Nephron (organoid): Measurements from ENCODE around the gene ZNF837.
"Not testable (repeated sequence)": the region's sequence is repeated elsewhere in the genome, so short reads cannot be mapped to it uniquely, and the experiment has no call there.

Experiments used
- H3K27ac Mint-ChIP-seq, 3 experiments: 2 replicates each; pipeline ENCODE4 v1.8.0; 2020; ENCODE audit warnings: mixed read lengths in 3 of 3, mild to moderate bottlenecking in 2 of 3, moderate library complexity in 1 of 3
- H3K27me3 Mint-ChIP-seq: 2 replicates; pipeline ENCODE4 v1.8.0; 2021; ENCODE audit warnings: low read depth, mild to moderate bottlenecking, moderate library complexity, mixed read lengths
- H3K36me3 Mint-ChIP-seq: 2 replicates; pipeline ENCODE4 v1.8.0; 2020; ENCODE audit warnings: low read depth, mixed read lengths
- H3K4me1 Mint-ChIP-seq: 2 replicates; pipeline ENCODE4 v1.8.0; 2020; ENCODE audit warnings: mixed read lengths
- H3K4me3 Mint-ChIP-seq, 3 experiments: 2 replicates each; pipeline ENCODE4 v1.8.0; 2020; ENCODE audit warnings: mild to moderate bottlenecking in 3 of 3, mixed read lengths in 3 of 3, moderate library complexity in 2 of 3
- H3K9me3 Mint-ChIP-seq: 2 replicates; pipeline ENCODE4 v1.8.0; 2020; ENCODE audit warnings: mixed read lengths
- TF ChIP-seq, protein P1 (sequence below), 3 experiments: fragments of 200-600 bp; sonication (generic); IDR thresholded peaks; one replicate each; pipeline ENCODE4 v1.5.0; 2021; ENCODE audit warnings: antibody characterized with exemption in 3 of 3; ENCODE audit not compliant: unreplicated experiment in 3 of 3

ZNF837 gene

GRCh38 chr19:58409010-58409790, 28.4 kb upstream of the ZNF837 start:
- Mint-ChIP-seq H3K36me3 (peaks cover 25% of the 10 kb centered on the region), H3K4me1 (peaks cover 34% of the 10 kb centered on the region), H3K4me3 (peak overlapping the region; percentile 89 to 96 (median 90)), H3K9me3 (no peaks in the 10 kb centered on the region), H3K27me3 (no peaks in the 10 kb centered on the region), H3K27ac (peak overlapping the region; percentile 34 to 78 (median 62))
- TF ChIP-seq, protein P1, sequence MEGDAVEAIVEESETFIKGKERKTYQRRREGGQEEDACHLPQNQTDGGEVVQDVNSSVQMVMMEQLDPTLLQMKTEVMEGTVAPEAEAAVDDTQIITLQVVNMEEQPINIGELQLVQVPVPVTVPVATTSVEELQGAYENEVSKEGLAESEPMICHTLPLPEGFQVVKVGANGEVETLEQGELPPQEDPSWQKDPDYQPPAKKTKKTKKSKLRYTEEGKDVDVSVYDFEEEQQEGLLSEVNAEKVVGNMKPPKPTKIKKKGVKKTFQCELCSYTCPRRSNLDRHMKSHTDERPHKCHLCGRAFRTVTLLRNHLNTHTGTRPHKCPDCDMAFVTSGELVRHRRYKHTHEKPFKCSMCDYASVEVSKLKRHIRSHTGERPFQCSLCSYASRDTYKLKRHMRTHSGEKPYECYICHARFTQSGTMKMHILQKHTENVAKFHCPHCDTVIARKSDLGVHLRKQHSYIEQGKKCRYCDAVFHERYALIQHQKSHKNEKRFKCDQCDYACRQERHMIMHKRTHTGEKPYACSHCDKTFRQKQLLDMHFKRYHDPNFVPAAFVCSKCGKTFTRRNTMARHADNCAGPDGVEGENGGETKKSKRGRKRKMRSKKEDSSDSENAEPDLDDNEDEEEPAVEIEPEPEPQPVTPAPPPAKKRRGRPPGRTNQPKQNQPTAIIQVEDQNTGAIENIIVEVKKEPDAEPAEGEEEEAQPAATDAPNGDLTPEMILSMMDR (IDR thresholded peaks at IDR 0.05; ENCODE audit: unreplicated experiment in 3 of 3), result no peak

GRCh38 chr19:58408152-58409009, 27.6 kb upstream of the ZNF837 start, which contains the start of gene ZNF584:
Gene ZNF584, plus strand, starts transcription at chr19:58408649. Its CDS starts 499 bp downstream, at chr19:58409148.
- H3K36me3 Mint-ChIP-seq, result peaks cover 29% of the 10 kb centered on the region
- peaks cover 34% of the 10 kb centered on the region for H3K4me1 Mint-ChIP-seq
- H3K27ac Mint-ChIP-seq, result peak within 1 kb of the TSS; percentile 85 to 97 (median 95)
- TF ChIP-seq, protein P1 (IDR thresholded peaks at IDR 0.05; ENCODE audit: unreplicated experiment in 3 of 3), result no peak
- peak within 1 kb of the TSS; percentile 89 to 96 (median 90) for H3K4me3 Mint-ChIP-seq
- no peaks in the 10 kb centered on the region for H3K9me3 Mint-ChIP-seq
- no peaks in the 10 kb centered on the region for H3K27me3 Mint-ChIP-seq

- Mint-ChIP-seq H3K27ac (peak overlapping the region; percentile 85 to 97 (median 95)), H3K36me3 (peaks cover 24% of the 10 kb centered on the region), H3K4me1 (peaks cover 34% of the 10 kb centered on the region), H3K4me3 (peak overlapping the region; percentile 89 to 96 (median 90)), H3K9me3 (no peaks in the 10 kb centered on the region), H3K27me3 (no peaks in the 10 kb centered on the region)
- TF ChIP-seq, protein P1 (IDR thresholded peaks at IDR 0.05; ENCODE audit: unreplicated experiment in 3 of 3), result no peak
These were observed 26.9 kb upstream of the ZNF837 start for GRCh38 chr19:58407658-58408151.

DNA sequence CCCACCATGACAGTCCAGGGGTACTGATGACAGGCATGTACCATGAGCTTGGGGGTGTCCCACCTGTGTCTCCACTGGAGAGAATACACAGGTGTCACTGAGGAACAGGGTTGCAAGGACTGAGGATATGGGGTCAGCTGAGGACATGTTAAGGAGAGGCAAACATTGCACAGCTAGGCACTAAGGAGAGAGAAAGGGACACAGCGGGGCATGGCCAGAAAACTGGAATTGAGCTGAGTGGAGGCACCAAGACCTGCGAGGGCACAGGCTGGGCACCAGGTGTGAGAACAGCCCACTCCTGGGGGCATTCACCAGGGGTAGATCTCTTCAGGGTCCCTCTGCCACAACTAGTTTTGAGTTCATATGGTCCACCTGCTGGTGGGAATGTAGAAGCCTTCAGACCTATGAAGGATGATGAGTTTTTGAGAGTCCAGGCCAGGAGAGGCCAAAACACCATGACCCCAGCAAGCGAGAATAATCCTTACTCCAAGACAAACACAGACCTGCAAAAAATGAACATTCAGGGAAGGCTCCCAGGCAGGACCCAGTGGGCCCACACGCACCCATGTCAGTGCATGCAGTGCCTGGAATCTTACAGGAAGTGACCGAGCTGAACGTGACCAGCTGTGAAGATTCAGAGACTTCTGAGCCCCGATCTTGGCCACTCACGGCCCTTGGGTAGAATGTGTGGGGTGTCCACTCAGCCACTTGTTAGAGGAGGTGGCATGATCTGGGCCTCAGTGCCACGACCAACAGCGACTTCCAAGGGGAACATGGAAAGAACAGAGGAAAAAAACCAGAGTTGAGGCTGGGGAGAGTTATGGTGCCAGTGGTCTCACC, 26.2 kb upstream of the ZNF837 start:
- Mint-ChIP-seq H3K4me3 (peak overlapping the region; percentile 89 to 96 (median 90)), H3K27me3 (no peaks in the 10 kb centered on the region), H3K36me3 (peaks cover 20% of the 10 kb centered on the region), H3K27ac (peak overlapping the region; percentile 65 to 97 (median 95)), H3K4me1 (peaks cover 34% of the 10 kb centered on the region), H3K9me3 (no peaks in the 10 kb centered on the region)
- TF ChIP-seq, protein P1 (IDR thresholded peaks at IDR 0.05; ENCODE audit: unreplicated experiment in 3 of 3), result peak; percentile 31 to 41 (median 31)

GRCh38 chr19:58403920-58404478, 23.2 kb upstream of the ZNF837 start:
- peaks cover 19% of the 10 kb centered on the region for H3K36me3 Mint-ChIP-seq
- H3K27me3 Mint-ChIP-seq, H3K9me3 Mint-ChIP-seq: not testable (repeated sequence)
- peaks cover 39% of the 10 kb centered on the region for H3K4me1 Mint-ChIP-seq
- H3K27ac Mint-ChIP-seq, result peak overlapping the region in 1 of 3 experiments; percentile 37
- H3K4me3 Mint-ChIP-seq, result peak overlapping the region; percentile 31 to 61 (median 32)
